ENCODE results near the gene UGGT1.
A peak's percentile ranks its signal among the peaks of the same experiment; 100 is the strongest.

Gene UGGT1

GRCh38 chr2:128187032-128187654, 96.1 kb downstream of the UGGT1 start:
- Histone ChIP-seq H3K79me2 (ENCODE audit: control insufficient read depth, insufficient read depth, low read length, poor library complexity) (no peaks in the 10 kb centered on the region), H3K4me3 (ENCODE audit: low read depth, low read length) (no peak overlapping the region), H3K27me3 (ENCODE audit: insufficient read depth, low read length) (no peaks in the 10 kb centered on the region), H3K36me3 (ENCODE audit: control insufficient read depth in 1 of 2, insufficient read depth in 2 of 2, low read length in 2 of 2) (peaks cover 20 to 32% of the 10 kb centered on the region in 2 experiments), H3K27ac (ENCODE audit: low read depth, low read length) (no peak overlapping the region), H2BK5ac (ENCODE audit: low read depth, low read length, poor library complexity) (no peak overlapping the region), H3K14ac (ENCODE audit: low read length) (no peak overlapping the region), H4K12ac (ENCODE audit: low read depth, low read length) (no peak overlapping the region), H2BK12ac (ENCODE audit: low read length) (peak overlapping the region; percentile 30), H3K23ac (ENCODE audit: low read length) (no peak overlapping the region), H3K4me2 (ENCODE audit: low read length) (no peak overlapping the region), H3K9me3 (ENCODE audit: insufficient read depth, low read depth, low read length) (peaks cover 2% of the 10 kb centered on the region), H2AFZ (ENCODE audit: insufficient read depth, low read length, poor library complexity) (no peak overlapping the region), H3K18ac (ENCODE audit: low read length) (no peak overlapping the region), H3K9ac (ENCODE audit: low read length) (no peak overlapping the region), H3K4ac (ENCODE audit: low read depth, low read length) (no peak overlapping the region), H3K4me1 (ENCODE audit: control insufficient read depth in 1 of 2, insufficient read depth in 2 of 2, low read length in 2 of 2) (no peaks in the 10 kb centered on the region), H2AK5ac (ENCODE audit: low read length) (no peak overlapping the region), H4K8ac (ENCODE audit: low read depth, low read length) (peak overlapping the region; percentile 58), H2BK120ac (ENCODE audit: insufficient read depth, low read length, poor library complexity) (no peak overlapping the region), H3K79me1 (ENCODE audit: low read length) (no peaks in the 10 kb centered on the region), H4K91ac (ENCODE audit: low read depth, low read length) (no peak overlapping the region)
- no CpG with 5 or more reads among the region's 9 CpGs for WGBS (ENCODE audit: extremely low coverage, insufficient coverage, insufficient read length)
- DNase-seq = peak in 1 of 2 donors; percentile 15

GRCh38 chr2:128195435-128195984, 104.5 kb downstream of the UGGT1 start:
- H3K79me2 ChIP-seq (ENCODE audit: control insufficient read depth, insufficient read depth, low read length, poor library complexity) = no peaks in the 10 kb centered on the region
- no peak overlapping the region for H3K14ac ChIP-seq (ENCODE audit: low read length)
- no CpG with 5 or more reads among the region's 6 CpGs for WGBS (ENCODE audit: extremely low coverage, insufficient coverage, insufficient read length)
- H4K8ac ChIP-seq (ENCODE audit: low read depth, low read length) = no peak overlapping the region
- no peaks in the 10 kb centered on the region for H3K79me1 ChIP-seq (ENCODE audit: low read length)
- no peak overlapping the region for H4K91ac ChIP-seq (ENCODE audit: low read depth, low read length)
- no peak overlapping the region for H3K4me3 ChIP-seq (ENCODE audit: low read depth, low read length)
- no peak overlapping the region for H3K9ac ChIP-seq (ENCODE audit: low read length)
- no peak for DNase-seq
- H3K27me3 ChIP-seq (ENCODE audit: insufficient read depth, low read length) = no peaks in the 10 kb centered on the region
- H3K4ac ChIP-seq (ENCODE audit: low read depth, low read length) = no peak overlapping the region
- H4K12ac ChIP-seq (ENCODE audit: low read depth, low read length) = no peak overlapping the region
- H2AK5ac ChIP-seq (ENCODE audit: low read length) = no peak overlapping the region
- no peak overlapping the region for H2BK120ac ChIP-seq (ENCODE audit: insufficient read depth, low read length, poor library complexity)
- no peak overlapping the region for H2BK5ac ChIP-seq (ENCODE audit: low read depth, low read length, poor library complexity)
- H3K4me1 ChIP-seq (ENCODE audit: control insufficient read depth in 1 of 2, insufficient read depth in 2 of 2, low read length in 2 of 2) = no peaks in the 10 kb centered on the region
- no peak overlapping the region for H2BK12ac ChIP-seq (ENCODE audit: low read length)
- no peak overlapping the region for H3K18ac ChIP-seq (ENCODE audit: low read length)
- no peak overlapping the region for H3K4me2 ChIP-seq (ENCODE audit: low read length)
- no peaks in the 10 kb centered on the region for H3K9me3 ChIP-seq (ENCODE audit: insufficient read depth, low read depth, low read length)
- peaks cover 12 to 15% of the 10 kb centered on the region in 2 experiments for H3K36me3 ChIP-seq (ENCODE audit: control insufficient read depth in 1 of 2, insufficient read depth in 2 of 2, low read length in 2 of 2)
- H2AFZ ChIP-seq (ENCODE audit: insufficient read depth, low read length, poor library complexity) = no peak overlapping the region
- H3K27ac ChIP-seq (ENCODE audit: low read depth, low read length) = no peak overlapping the region
- no peak overlapping the region for H3K23ac ChIP-seq (ENCODE audit: low read length)

- no peak overlapping the region for H3K23ac ChIP-seq (ENCODE audit: low read length)
- H3K27ac ChIP-seq (ENCODE audit: low read depth, low read length) = no peak overlapping the region
- no peaks in the 10 kb centered on the region for H3K79me1 ChIP-seq (ENCODE audit: low read length)
- H3K4me2 ChIP-seq (ENCODE audit: low read length) = no peak overlapping the region
- no peak overlapping the region for H2AFZ ChIP-seq (ENCODE audit: insufficient read depth, low read length, poor library complexity)
- no peak overlapping the region for H3K18ac ChIP-seq (ENCODE audit: low read length)
- H3K14ac ChIP-seq (ENCODE audit: low read length) = no peak overlapping the region
- no peaks in the 10 kb centered on the region for H3K27me3 ChIP-seq (ENCODE audit: insufficient read depth, low read length)
- no peak overlapping the region for H3K4ac ChIP-seq (ENCODE audit: low read depth, low read length)
- H3K9me3 ChIP-seq (ENCODE audit: insufficient read depth, low read depth, low read length) = no peaks in the 10 kb centered on the region
- H3K4me1 ChIP-seq (ENCODE audit: control insufficient read depth in 1 of 2, insufficient read depth in 2 of 2, low read length in 2 of 2) = no peaks in the 10 kb centered on the region
- no peak overlapping the region for H4K12ac ChIP-seq (ENCODE audit: low read depth, low read length)
- no peak overlapping the region for H3K4me3 ChIP-seq (ENCODE audit: low read depth, low read length)
- H4K8ac ChIP-seq (ENCODE audit: low read depth, low read length) = no peak overlapping the region
- H2AK5ac ChIP-seq (ENCODE audit: low read length) = no peak overlapping the region
- H4K91ac ChIP-seq (ENCODE audit: low read depth, low read length) = no peak overlapping the region
- H2BK12ac ChIP-seq (ENCODE audit: low read length) = no peak overlapping the region
- no peak overlapping the region for H2BK5ac ChIP-seq (ENCODE audit: low read depth, low read length, poor library complexity)
- H3K79me2 ChIP-seq (ENCODE audit: control insufficient read depth, insufficient read depth, low read length, poor library complexity) = no peaks in the 10 kb centered on the region
- no peak overlapping the region for H2BK120ac ChIP-seq (ENCODE audit: insufficient read depth, low read length, poor library complexity)
- WGBS (ENCODE audit: extremely low coverage, insufficient coverage, insufficient read length) = no CpG with 5 or more reads among the region's 5 CpGs
- peaks cover 7 to 10% of the 10 kb centered on the region in 2 experiments for H3K36me3 ChIP-seq (ENCODE audit: control insufficient read depth in 1 of 2, insufficient read depth in 2 of 2, low read length in 2 of 2)
- no peak for DNase-seq
- no peak overlapping the region for H3K9ac ChIP-seq (ENCODE audit: low read length)
Observed at GRCh38 chr2:128196026-128196425, 105.0 kb downstream of the UGGT1 start.

- H2BK12ac ChIP-seq (ENCODE audit: low read length) = no peak overlapping the region
- no peak overlapping the region for H4K91ac ChIP-seq (ENCODE audit: low read depth, low read length)
- H3K4me1 ChIP-seq (ENCODE audit: control insufficient read depth in 1 of 2, insufficient read depth in 2 of 2, low read length in 2 of 2) = no peaks in the 10 kb centered on the region
- H3K79me1 ChIP-seq (ENCODE audit: low read length) = no peaks in the 10 kb centered on the region
- no peak overlapping the region for H2BK120ac ChIP-seq (ENCODE audit: insufficient read depth, low read length, poor library complexity)
- H4K8ac ChIP-seq (ENCODE audit: low read depth, low read length) = no peak overlapping the region
- H3K4ac ChIP-seq (ENCODE audit: low read depth, low read length) = no peak overlapping the region
- no peak overlapping the region for H4K12ac ChIP-seq (ENCODE audit: low read depth, low read length)
- H3K23ac ChIP-seq (ENCODE audit: low read length) = no peak overlapping the region
- H2BK5ac ChIP-seq (ENCODE audit: low read depth, low read length, poor library complexity) = no peak overlapping the region
- no peak overlapping the region for H3K4me2 ChIP-seq (ENCODE audit: low read length)
- DNase-seq = no peak
- no peak overlapping the region for H2AK5ac ChIP-seq (ENCODE audit: low read length)
- H3K79me2 ChIP-seq (ENCODE audit: control insufficient read depth, insufficient read depth, low read length, poor library complexity) = no peaks in the 10 kb centered on the region
- no peak overlapping the region for H3K14ac ChIP-seq (ENCODE audit: low read length)
- H2AFZ ChIP-seq (ENCODE audit: insufficient read depth, low read length, poor library complexity) = no peak overlapping the region
- WGBS (ENCODE audit: extremely low coverage, insufficient coverage, insufficient read length) = no CpG with 5 or more reads among the region's 6 CpGs
- no peak overlapping the region for H3K4me3 ChIP-seq (ENCODE audit: low read depth, low read length)
- H3K36me3 ChIP-seq (ENCODE audit: control insufficient read depth in 1 of 2, insufficient read depth in 2 of 2, low read length in 2 of 2) = peaks cover 7 to 10% of the 10 kb centered on the region in 2 experiments
- H3K18ac ChIP-seq (ENCODE audit: low read length) = no peak overlapping the region
- H3K27ac ChIP-seq (ENCODE audit: low read depth, low read length) = no peak overlapping the region
- no peaks in the 10 kb centered on the region for H3K27me3 ChIP-seq (ENCODE audit: insufficient read depth, low read length)
- no peaks in the 10 kb centered on the region for H3K9me3 ChIP-seq (ENCODE audit: insufficient read depth, low read depth, low read length)
- H3K9ac ChIP-seq (ENCODE audit: low read length) = no peak overlapping the region
Observed at GRCh38 chr2:128196471-128196931, 105.5 kb downstream of the UGGT1 start.

All from trophoblast cell (in vitro differentiated cells and primary cell).